Measurements from ENCODE around the gene PCDH15.

PCDH15 gene

GRCh38 chr10:53843736-53844362 lies 957.2 kb downstream of the PCDH15 start:
- DNase-seq (ENCODE audit: low read depth): no peak

GRCh38 chr10:53841483-53842145 lies 959.4 kb downstream of the PCDH15 start:
- no peak for DNase-seq (ENCODE audit: low read depth)

GRCh38 chr10:53840653-53841052 lies 960.4 kb downstream of the PCDH15 start:
- no peak for DNase-seq (ENCODE audit: low read depth)

- no peak for DNase-seq (ENCODE audit: low read depth)
Observed at GRCh38 chr10:53839440-53840039, 961.5 kb downstream of the PCDH15 start.

GRCh38 chr10:53836638-53837037 lies 964.4 kb downstream of the PCDH15 start:
- no peak for DNase-seq (ENCODE audit: low read depth)

- no peak for DNase-seq (ENCODE audit: low read depth)
Observed at GRCh38 chr10:53833908-53834307, 967.1 kb downstream of the PCDH15 start.

- no peak for DNase-seq (ENCODE audit: low read depth)
Observed at GRCh38 chr10:53827261-53827660, 973.8 kb downstream of the PCDH15 start.

- no peak for DNase-seq (ENCODE audit: low read depth)
Observed at GRCh38 chr10:53808677-53809372, 992.2 kb downstream of the PCDH15 start.

- no peak for DNase-seq (ENCODE audit: low read depth)
Observed at GRCh38 chr10:53786236-53786900, 1014.7 kb downstream of the PCDH15 start.

GRCh38 chr10:53771701-53772100 lies 1029.3 kb downstream of the PCDH15 start:
- no peak for DNase-seq (ENCODE audit: low read depth)

- no peak for DNase-seq (ENCODE audit: low read depth)
Observed at GRCh38 chr10:53770903-53771302, 1030.1 kb downstream of the PCDH15 start.

- DNase-seq (ENCODE audit: low read depth): no peak
Observed at GRCh38 chr10:53765311-53765710, 1035.7 kb downstream of the PCDH15 start.

- DNase-seq (ENCODE audit: low read depth): no peak
Observed at GRCh38 chr10:53754596-53755250, 1046.3 kb downstream of the PCDH15 start.

Data from GM04504 (cell line).